Trophoblast cell (in vitro differentiated cells and primary cell): ENCODE results near the gene REM1.

ENCODE experiments used
- DNase-seq, 2 donors: peaks; one replicate each; pipeline ENCODE4 v3.0.0-alpha.2; 2016
- H2AFZ ChIP-seq: 2 replicates; pipeline ENCODE4 v1.6.1; 2013; ENCODE audit warnings: low read length, moderate library complexity, mild to moderate bottlenecking; ENCODE audit not compliant: insufficient read depth, poor library complexity
- H2AK5ac ChIP-seq: 2 replicates; pipeline ENCODE4 v1.6.1; 2013; ENCODE audit warnings: mild to moderate bottlenecking, low read length
- H2BK120ac ChIP-seq: 2 replicates; pipeline ENCODE4 v1.6.1; 2013; ENCODE audit warnings: low read length, mild to moderate bottlenecking, moderate library complexity; ENCODE audit not compliant: insufficient read depth, poor library complexity
- H2BK12ac ChIP-seq: 2 replicates; pipeline ENCODE4 v1.6.1; 2013; ENCODE audit warnings: mild to moderate bottlenecking, low read length, moderate library complexity
- H2BK5ac ChIP-seq: 2 replicates; pipeline ENCODE4 v1.6.1; 2013; ENCODE audit warnings: low read length, low read depth, moderate library complexity, mild to moderate bottlenecking; ENCODE audit not compliant: poor library complexity
- H3K14ac ChIP-seq: 2 replicates; pipeline ENCODE4 v1.6.1; 2013; ENCODE audit warnings: mild to moderate bottlenecking, low read length
- H3K18ac ChIP-seq: 2 replicates; pipeline ENCODE4 v1.6.1; 2013; ENCODE audit warnings: mild to moderate bottlenecking, low read length
- H3K23ac ChIP-seq: 2 replicates; pipeline ENCODE4 v1.6.1; 2013; ENCODE audit warnings: low read length
- H3K27ac ChIP-seq: 2 replicates; pipeline ENCODE4 v1.5.1; 2013; ENCODE audit warnings: low read depth, mild to moderate bottlenecking, inconsistent platforms, low read length, moderate library complexity
- H3K27me3 ChIP-seq: 2 replicates; pipeline ENCODE4 v1.6.1; 2013; ENCODE audit warnings: inconsistent platforms, mild to moderate bottlenecking, low read length, moderate library complexity; ENCODE audit not compliant: insufficient read depth
- H3K36me3 ChIP-seq, 2 experiments: 1 replicate in 1 of 2; 2 replicates in 1 of 2; pipeline ENCODE4 v1.6.1; 2013; ENCODE audit warnings: low read length in 2 of 2, mild to moderate bottlenecking in 2 of 2, moderate library complexity in 1 of 2; ENCODE audit not compliant: insufficient read depth in 2 of 2, control insufficient read depth in 1 of 2
- H3K4ac ChIP-seq: 2 replicates; pipeline ENCODE4 v1.6.1; 2013; ENCODE audit warnings: low read depth, mild to moderate bottlenecking, low read length, moderate library complexity
- H3K4me1 ChIP-seq, 2 experiments: 1 replicate in 1 of 2; 2 replicates in 1 of 2; pipeline ENCODE4 v1.6.1; 2013; ENCODE audit warnings: low read length in 2 of 2, mild to moderate bottlenecking in 2 of 2, moderate library complexity in 1 of 2; ENCODE audit not compliant: insufficient read depth in 2 of 2, control insufficient read depth in 1 of 2
- H3K4me2 ChIP-seq: 2 replicates; pipeline ENCODE4 v1.6.1; 2013; ENCODE audit warnings: inconsistent platforms, mild to moderate bottlenecking, low read length, moderate library complexity
- H3K4me3 ChIP-seq: 2 replicates; pipeline ENCODE4 v1.5.1; 2013; ENCODE audit warnings: mild to moderate bottlenecking, low read depth, low read length, inconsistent platforms
- H3K79me1 ChIP-seq: one replicate; pipeline ENCODE4 v1.6.1; 2013; ENCODE audit warnings: low read length
- H3K79me2 ChIP-seq: 2 replicates; pipeline ENCODE4 v1.6.1; 2013; ENCODE audit warnings: low read length, mild to moderate bottlenecking; ENCODE audit not compliant: control insufficient read depth, insufficient read depth, poor library complexity
- H3K9ac ChIP-seq: 2 replicates; pipeline ENCODE4 v1.6.1; 2013; ENCODE audit warnings: mild to moderate bottlenecking, low read length
- H3K9me3 ChIP-seq: 2 replicates; pipeline ENCODE4 v1.6.1; 2013; ENCODE audit warnings: low read depth, mild to moderate bottlenecking, control low read depth, inconsistent platforms, low read length; ENCODE audit not compliant: insufficient read depth
- H4K12ac ChIP-seq: 2 replicates; pipeline ENCODE4 v1.6.1; 2013; ENCODE audit warnings: low read depth, mild to moderate bottlenecking, low read length, moderate library complexity
- H4K8ac ChIP-seq: 2 replicates; pipeline ENCODE4 v1.6.1; 2013; ENCODE audit warnings: low read depth, mild to moderate bottlenecking, low read length, moderate library complexity
- H4K91ac ChIP-seq: one replicate; pipeline ENCODE4 v1.6.1; 2013; ENCODE audit warnings: low read depth, mild to moderate bottlenecking, low read length, moderate library complexity
- WGBS: extraction: QIAGEN DNeasy Blood & Tissue Kit; methylation state at CpG from one replicate; pipeline ENCODE4 v1.1.7; 2013; ENCODE audit warnings: missing lambda C conversion rate; ENCODE audit not compliant: insufficient read length, insufficient coverage; ENCODE audit errors: extremely low coverage; 5-methylcytosine and 5-hydroxymethylcytosine counted together

REM1 gene

GRCh38 chr20:31476643-31477215, 1.6 kb downstream of the REM1 start:
- Histone ChIP-seq H3K4me3 (no peak overlapping the region), H3K36me3 (no peaks in the 10 kb centered on the region), H3K23ac (no peak overlapping the region), H3K9ac (no peak overlapping the region), H3K9me3 (peaks cover 42% of the 10 kb centered on the region), H3K27ac (no peak overlapping the region), H3K4me1 (no peaks in the 10 kb centered on the region), H3K4me2 (no peak overlapping the region), H3K79me2 (no peaks in the 10 kb centered on the region), H4K12ac (no peak overlapping the region), H3K18ac (no peak overlapping the region), H2BK5ac (no peak overlapping the region), H2BK120ac (no peak overlapping the region), H4K91ac (no peak overlapping the region), H3K27me3 (no peaks in the 10 kb centered on the region), H3K4ac (no peak overlapping the region), H2AFZ (no peak overlapping the region), H3K14ac (no peak overlapping the region), H4K8ac (no peak overlapping the region), H2AK5ac (no peak overlapping the region), H2BK12ac (no peak overlapping the region), H3K79me1 (no peaks in the 10 kb centered on the region)
- peak in 1 of 2 donors; percentile 27 for DNase-seq
- WGBS, result no CpG with 5 or more reads among the region's 6 CpGs

DNA sequence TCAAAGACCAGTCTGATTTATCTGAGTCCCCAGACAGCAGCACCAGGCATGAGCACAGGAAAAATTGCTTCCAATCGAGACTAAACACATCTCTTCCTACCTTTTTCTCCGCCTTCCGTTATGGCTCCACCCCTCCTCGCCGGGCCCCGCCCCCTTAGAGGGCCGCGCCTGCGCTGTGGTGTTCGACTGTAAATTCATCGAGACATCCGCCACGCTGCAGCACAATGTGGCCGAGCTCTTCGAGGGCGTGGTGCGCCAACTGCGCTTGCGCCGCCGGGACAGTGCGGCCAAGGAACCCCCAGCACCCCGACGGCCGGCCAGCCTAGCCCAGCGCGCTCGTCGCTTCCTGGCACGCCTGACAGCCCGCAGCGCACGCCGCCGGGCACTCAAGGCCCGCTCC, 8.9 kb downstream of the REM1 start:
- no peak overlapping the region for H3K4ac ChIP-seq
- H3K27me3 ChIP-seq, result no peaks in the 10 kb centered on the region
- no peak overlapping the region for H2AFZ ChIP-seq
- no peak overlapping the region for H3K18ac ChIP-seq
- no peak overlapping the region for H4K12ac ChIP-seq
- DNase-seq, result no peak
- H3K23ac ChIP-seq, result no peak overlapping the region
- H3K36me3 ChIP-seq, result no peaks in the 10 kb centered on the region
- no CpG with 5 or more reads among the region's 36 CpGs for WGBS
- no peak overlapping the region for H3K4me2 ChIP-seq
- no peak overlapping the region for H4K91ac ChIP-seq
- peaks cover 38% of the 10 kb centered on the region for H3K9me3 ChIP-seq
- no peaks in the 10 kb centered on the region for H3K79me2 ChIP-seq
- no peak overlapping the region for H3K14ac ChIP-seq
- H3K4me3 ChIP-seq, result no peak overlapping the region
- H2BK5ac ChIP-seq, result no peak overlapping the region
- no peak overlapping the region for H2BK120ac ChIP-seq
- H3K4me1 ChIP-seq, result no peaks in the 10 kb centered on the region
- H3K9ac ChIP-seq, result no peak overlapping the region
- H4K8ac ChIP-seq, result no peak overlapping the region
- H3K27ac ChIP-seq, result no peak overlapping the region
- H3K79me1 ChIP-seq, result no peaks in the 10 kb centered on the region
- H2AK5ac ChIP-seq, result no peak overlapping the region
- H2BK12ac ChIP-seq, result no peak overlapping the region

DNA sequence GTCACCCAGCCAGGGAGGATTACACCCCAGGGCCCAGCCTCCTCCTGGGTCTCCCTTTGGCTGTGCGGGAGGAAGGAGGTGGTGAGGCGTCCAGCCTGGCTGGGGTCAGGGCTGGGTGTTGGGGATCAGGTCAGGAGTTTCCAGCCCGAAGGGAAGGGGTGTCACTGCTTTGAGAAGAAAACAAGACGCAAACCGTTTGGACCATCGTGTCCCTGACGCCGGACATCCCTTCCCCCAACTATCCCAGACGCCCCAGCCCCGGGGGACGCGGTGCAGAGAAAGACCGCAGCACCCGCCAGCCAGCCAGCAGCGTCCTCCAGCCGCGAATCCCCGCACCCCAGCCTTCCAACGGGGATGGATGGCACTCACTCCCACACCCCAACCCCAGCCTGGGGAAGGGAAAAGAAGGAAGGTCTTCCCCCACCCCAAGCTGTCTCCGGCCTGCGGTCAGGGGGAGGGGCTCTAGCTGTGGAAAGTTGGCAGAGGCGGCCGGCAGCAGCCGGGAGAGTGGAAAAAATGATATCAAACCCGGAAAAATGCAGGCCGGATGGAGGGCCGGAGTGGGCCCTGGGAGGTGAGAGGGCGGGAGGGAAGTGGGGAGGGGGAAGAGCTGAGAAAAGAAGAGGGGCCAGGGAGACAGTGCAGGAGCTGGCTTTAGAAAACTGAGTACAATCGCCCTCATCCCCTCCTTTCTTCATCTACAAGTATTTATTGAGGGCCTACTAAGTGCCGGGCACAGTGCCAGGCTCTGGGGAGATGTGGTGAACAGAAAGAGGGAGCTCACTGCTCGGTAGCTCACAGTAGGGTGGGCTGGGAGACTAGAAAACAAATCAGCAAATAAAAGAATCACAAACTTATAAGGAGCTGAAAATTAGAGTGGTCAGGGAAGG, 10.6 kb downstream of the REM1 start:
- no peak overlapping the region for H2BK120ac ChIP-seq
- H2BK12ac ChIP-seq, result no peak overlapping the region
- H3K14ac ChIP-seq, result no peak overlapping the region
- H3K4me2 ChIP-seq, result no peak overlapping the region
- H3K4me1 ChIP-seq, result no peaks in the 10 kb centered on the region
- no peak overlapping the region for H4K91ac ChIP-seq
- H3K18ac ChIP-seq, result no peak overlapping the region
- H3K9me3 ChIP-seq, result peaks cover 32% of the 10 kb centered on the region
- H2BK5ac ChIP-seq, result no peak overlapping the region
- H3K27me3 ChIP-seq, result no peaks in the 10 kb centered on the region
- H2AK5ac ChIP-seq, result no peak overlapping the region
- H3K23ac ChIP-seq, result no peak overlapping the region
- H3K79me1 ChIP-seq, result no peaks in the 10 kb centered on the region
- no peak overlapping the region for H3K9ac ChIP-seq
- no peak overlapping the region for H3K4me3 ChIP-seq
- DNase-seq, result no peak
- H3K4ac ChIP-seq, result no peak overlapping the region
- H2AFZ ChIP-seq, result no peak overlapping the region
- no peak overlapping the region for H4K12ac ChIP-seq
- no peak overlapping the region for H3K27ac ChIP-seq
- H3K36me3 ChIP-seq, result no peaks in the 10 kb centered on the region
- no peaks in the 10 kb centered on the region for H3K79me2 ChIP-seq
- no CpG with 5 or more reads among the region's 31 CpGs for WGBS
- H4K8ac ChIP-seq, result no peak overlapping the region

DNA sequence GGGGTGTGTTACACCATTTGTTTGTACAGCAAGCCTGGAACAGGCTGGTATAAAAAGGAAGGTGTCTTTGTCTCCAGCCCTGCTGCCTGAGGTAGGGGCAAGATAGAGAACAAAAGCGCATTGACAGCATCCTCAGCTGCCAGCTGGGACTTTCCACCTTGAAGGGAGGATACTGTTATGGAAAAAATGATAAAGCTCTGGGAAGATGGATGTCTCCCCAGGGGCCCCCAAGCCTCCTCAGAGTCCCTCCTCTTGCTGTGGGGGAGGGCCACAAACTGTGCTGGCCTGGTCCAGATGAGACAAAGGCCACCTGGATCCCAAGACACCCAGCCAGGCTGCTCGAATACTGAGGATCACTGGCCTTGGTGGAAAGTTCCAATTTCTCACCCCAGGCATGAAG, 13.0 kb downstream of the REM1 start:
- Histone ChIP-seq H3K79me2 (no peaks in the 10 kb centered on the region), H3K4me2 (no peak overlapping the region), H4K12ac (no peak overlapping the region), H3K23ac (no peak overlapping the region), H3K27me3 (no peaks in the 10 kb centered on the region), H3K27ac (no peak overlapping the region), H3K9me3 (peaks cover 26% of the 10 kb centered on the region), H3K9ac (no peak overlapping the region), H3K4me3 (no peak overlapping the region), H3K4ac (no peak overlapping the region), H2BK5ac (no peak overlapping the region), H4K8ac (no peak overlapping the region), H3K4me1 (no peaks in the 10 kb centered on the region), H3K18ac (no peak overlapping the region), H4K91ac (no peak overlapping the region), H3K14ac (no peak overlapping the region), H2AFZ (no peak overlapping the region), H2BK12ac (no peak overlapping the region), H2BK120ac (no peak overlapping the region), H2AK5ac (no peak overlapping the region), H3K36me3 (no peaks in the 10 kb centered on the region), H3K79me1 (no peaks in the 10 kb centered on the region)
- no peak for DNase-seq
- no CpG with 5 or more reads among the region's 2 CpGs for WGBS
